AG10803 (cell line): ENCODE measurements around the gene KIF5C.

Experiments used
- DNase-seq: peaks from one replicate; pipeline ENCODE4 v3.0.0; 2010; ENCODE audit warnings: low read depth
- H3K4me3 ChIP-seq: 2 replicates; pipeline ENCODE4 v1.5.1; 2011; ENCODE audit warnings: mild to moderate bottlenecking, low read length, control low read depth
- CTCF ChIP-seq: conservative IDR thresholded peaks from 2 replicates; pipeline ENCODE4 v1.5.1; 2011; ENCODE audit warnings: mild to moderate bottlenecking, low read length, control low read depth, inconsistent platforms

KIF5C gene

GRCh38 chr2:149023091-149023490, 148.1 kb downstream of the KIF5C start:
- no peak overlapping the region for H3K4me3 ChIP-seq
- no peak for DNase-seq
- no peak for TF ChIP-seq CTCF

DNA sequence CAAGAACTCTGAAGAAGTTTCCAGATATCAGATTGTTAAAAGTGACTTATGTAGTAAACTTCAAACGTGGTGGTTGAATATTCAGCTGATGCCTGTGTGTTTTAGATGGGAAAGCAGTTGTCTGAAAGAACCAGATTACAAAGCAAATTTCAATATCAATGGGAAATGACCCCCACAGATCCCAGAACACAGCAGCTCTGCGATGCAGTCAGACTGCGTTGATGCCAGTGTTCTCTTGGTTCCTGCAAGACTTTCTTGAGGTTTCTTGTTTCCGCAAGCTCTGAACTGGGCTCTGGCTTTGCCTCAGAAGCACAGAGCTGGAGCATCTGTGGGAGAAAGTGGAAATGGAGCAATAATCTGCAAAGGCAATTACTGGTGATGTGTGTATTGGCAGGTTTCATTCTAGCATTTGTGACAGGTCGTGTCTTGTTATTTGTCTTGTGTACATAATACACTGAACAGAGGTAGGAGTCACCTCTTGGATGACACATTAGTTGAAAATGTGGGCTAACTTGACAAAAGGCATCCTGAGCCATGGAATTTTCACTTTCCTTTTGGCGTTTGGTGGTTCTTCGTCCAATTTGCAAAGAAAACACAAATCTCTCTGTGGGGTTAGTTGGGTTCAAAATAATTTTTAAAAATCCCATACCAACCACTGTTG, 152.7 kb downstream of the KIF5C start:
- no peak overlapping the region for H3K4me3 ChIP-seq
- no peak for TF ChIP-seq CTCF
- no peak for DNase-seq

DNA sequence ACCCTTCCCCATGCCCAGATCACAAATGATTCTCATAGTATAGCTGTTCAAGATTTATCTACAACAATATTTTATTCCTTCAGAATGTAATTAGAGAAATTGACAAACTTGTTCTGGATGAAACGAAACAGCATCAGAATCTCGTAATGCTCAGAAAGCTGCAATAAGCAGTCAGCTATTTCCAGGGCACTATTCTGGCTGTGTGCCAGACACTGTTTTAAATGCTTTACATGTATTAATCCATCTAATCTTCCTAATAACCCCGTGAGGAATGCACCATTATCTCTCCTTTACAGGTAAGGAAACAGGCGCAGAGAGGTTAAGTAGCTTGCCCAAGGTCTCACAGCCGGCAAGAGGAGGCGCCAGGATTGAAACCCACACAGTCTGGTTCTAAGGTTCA, 153.3 kb downstream of the KIF5C start:
- no peak for DNase-seq
- no peak for TF ChIP-seq CTCF
- no peak overlapping the region for H3K4me3 ChIP-seq

DNA sequence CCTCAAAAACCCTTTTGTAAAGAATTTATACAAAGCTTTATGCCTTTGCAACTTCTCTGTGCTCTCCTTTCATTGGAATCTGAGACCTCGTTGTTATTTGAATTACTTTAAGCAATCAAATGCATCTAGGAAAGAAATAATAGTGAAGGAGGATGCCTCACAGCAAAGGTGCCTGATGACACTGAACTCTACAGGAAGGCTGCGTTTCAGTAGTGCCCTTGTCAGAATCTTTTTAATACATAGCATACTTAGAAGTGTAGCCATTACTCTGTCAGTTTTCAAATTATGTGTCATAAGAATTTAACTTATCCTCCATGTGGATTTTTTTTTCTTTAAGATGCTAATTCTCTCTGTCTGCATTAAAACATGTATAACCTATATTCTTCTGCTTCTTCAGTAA, 153.9 kb downstream of the KIF5C start:
- DNase-seq = no peak
- no peak overlapping the region for H3K4me3 ChIP-seq
- TF ChIP-seq CTCF = no peak

DNA sequence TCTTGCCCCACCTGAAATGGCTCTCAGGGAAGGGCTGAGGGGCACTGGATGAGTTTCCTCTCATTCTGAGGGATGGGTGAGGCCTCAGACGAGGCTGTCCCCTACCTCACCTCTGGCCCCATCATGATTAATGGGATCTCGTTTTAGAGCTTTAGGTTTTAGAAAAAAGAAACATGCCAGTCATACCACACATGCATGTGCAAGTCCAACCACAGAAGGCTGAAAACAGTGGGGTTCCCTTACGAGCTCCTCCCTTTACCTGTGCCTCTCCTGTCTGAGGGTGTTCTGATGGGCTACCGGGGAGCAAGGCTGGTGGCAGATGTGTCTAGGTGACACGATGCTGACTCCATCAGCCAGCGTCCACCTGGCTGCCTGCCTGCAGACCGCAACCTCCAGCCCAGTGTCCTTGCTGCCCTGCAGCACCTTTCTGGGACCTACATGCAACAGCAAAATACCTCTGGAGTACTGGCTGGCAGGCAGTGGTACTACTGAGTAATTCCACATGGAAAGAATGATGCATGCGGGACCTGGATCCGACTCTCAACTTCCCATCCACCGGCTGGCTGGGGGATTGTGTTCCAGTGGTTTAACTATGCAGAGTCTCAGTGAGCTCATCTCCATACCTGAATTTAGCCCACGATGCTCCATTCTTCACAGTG, 154.4 kb downstream of the KIF5C start:
- H3K4me3 ChIP-seq = no peak overlapping the region
- DNase-seq = no peak

DNA sequence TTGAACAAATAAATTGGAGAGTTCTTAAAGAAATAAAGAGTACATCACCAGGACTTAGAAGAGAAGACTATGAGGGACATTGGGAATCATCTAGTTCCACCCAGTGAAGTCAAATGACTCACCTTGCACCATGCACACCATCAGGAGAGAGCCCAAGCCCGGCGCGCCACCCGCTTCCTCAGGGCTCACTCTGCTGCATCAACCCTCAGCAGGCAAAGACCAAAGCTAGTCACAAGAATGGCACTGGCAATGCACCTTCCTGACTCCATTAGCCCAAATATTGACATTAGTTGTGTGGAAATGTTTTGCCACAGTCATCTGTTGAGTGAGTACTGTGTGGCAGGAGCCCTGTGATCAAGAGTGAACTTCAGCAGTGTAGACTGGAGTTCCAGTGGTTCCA, 156.4 kb downstream of the KIF5C start:
- no peak overlapping the region for H3K4me3 ChIP-seq
- TF ChIP-seq CTCF = no peak
- no peak for DNase-seq

More for the DNA sequence above, 154.4 kb downstream of the KIF5C start:
- no peak for TF ChIP-seq CTCF

- DNase-seq = no peak
- TF ChIP-seq CTCF = no peak
- no peak overlapping the region for H3K4me3 ChIP-seq
These were observed 158.7 kb downstream of the KIF5C start for GRCh38 chr2:149033716-149034115.
